HCT116 (cell line): ENCODE data around the gene SUGCT. TPM values are rescaled to one million over a fixed set of nuclear protein-coding genes. Genes with fewer than 3 reads are reported as not detected.

ENCODE experiments used
- ATAC-seq: fragments of 200-7000 bp; cut with Tn5 transposase; 2 replicates; pipeline ENCODE4 v1.9.1; 2020; ENCODE audit warnings: mild to moderate bottlenecking, moderate library complexity
- BruUV-seq: library from RNA; stranded (reverse); fragments of 400-500 nt; replicated peaks from 2 replicates; lab custom pipeline; 2021; lab: Mats Ljungman, UMichigan
- CTCF ChIA-PET: fragments of 300-600 bp; sonication (Branson Sonifier 250); formaldehyde crosslinking; loops from one replicate; lab custom pipeline; 2021; ENCODE audit warnings: antibody characterized with exemption; lab: Charles Lee
- POLR2A ChIA-PET: fragments of 300-600, 350-600 bp; sonication (Branson Sonifier 250); formaldehyde crosslinking; loops from one replicate; lab custom pipeline; 2021; ENCODE audit warnings: antibody characterized with exemption; lab: Charles Lee
- RAD21 ChIA-PET, 2 experiments: fragments of 300-600 bp; sonication (Branson Sonifier 250); formaldehyde crosslinking; loops; one replicate each; lab custom pipeline; 2023; ENCODE audit warnings: low total read pairs in 2 of 2; ENCODE audit not compliant: uncharacterized antibody in 2 of 2, unreplicated experiment in 2 of 2, low non-redundant PET in 1 of 2; lab: Charles Lee
- DNase-seq: peaks from one replicate; pipeline ENCODE4 v3.0.0-alpha.2; 2010; ENCODE audit warnings: low read depth, low spot score
- H2AFZ ChIP-seq: fragments of 200-600 bp; shearing (Covaris generic), sonication (generic); 2 replicates; pipeline ENCODE4 v1.6.1; 2017; ENCODE audit warnings: low read depth, mixed run types, mixed read lengths, antibody characterized with exemption, low read length; ENCODE audit not compliant: poor library complexity, severe bottlenecking
- H3K27ac ChIP-seq: 2 replicates; pipeline ENCODE4 v1.5.1; 2012; ENCODE audit warnings: low read depth, low read length
- H3K27me3 ChIP-seq: fragments of 200-600 bp; sonication (generic); 2 replicates; pipeline ENCODE4 v1.6.1; 2016; ENCODE audit warnings: mixed run types, low read length, mixed read lengths; ENCODE audit not compliant: insufficient read depth
- H3K36me3 ChIP-seq, 2 experiments: fragments of 200-500 bp in 1 of 2; fragments of 200-600 bp in 1 of 2; sonication (Bioruptor generic) in 1 of 2; sonication (generic) in 1 of 2; 2 replicates each; pipeline versions ENCODE4 v1.5.1 to v1.6.1; 2014 to 2016; ENCODE audit warnings: low read length in 2 of 2, inconsistent platforms in 1 of 2, mixed read lengths in 1 of 2, mixed run types in 1 of 2; ENCODE audit not compliant: insufficient read depth in 2 of 2, control insufficient read depth in 1 of 2
- H3K4me1 ChIP-seq, 2 experiments: fragments of 200-600 bp in 1 of 2; sonication (generic) in 1 of 2; 2 replicates each; pipeline versions ENCODE4 v1.5.1 to v1.6.1; 2012 to 2017; ENCODE audit warnings: low read length in 2 of 2, inconsistent platforms in 1 of 2, mild to moderate bottlenecking in 1 of 2, mixed read lengths in 1 of 2, mixed run types in 1 of 2, moderate library complexity in 1 of 2; ENCODE audit not compliant: insufficient read depth in 2 of 2, control insufficient read depth in 1 of 2
- H3K4me2 ChIP-seq: fragments of 200-600 bp; sonication (generic); 2 replicates; pipeline ENCODE4 v1.6.1; 2017; ENCODE audit warnings: mixed run types, low read length, mixed read lengths
- H3K4me3 ChIP-seq, 2 experiments: fragments of 200-600 bp in 1 of 2; sonication (generic) in 1 of 2; replicated peaks in 1 of 2; 2 replicates each; pipeline ENCODE4 v1.5.1; 2011 to 2016; ENCODE audit warnings: low read length in 2 of 2, control low read depth in 1 of 2, low read depth in 1 of 2, mild to moderate bottlenecking in 1 of 2, mixed read lengths in 1 of 2, mixed run types in 1 of 2
- H3K79me2 ChIP-seq: fragments of 200-600 bp; sonication (generic); 2 replicates; pipeline ENCODE4 v1.6.1; 2017; ENCODE audit warnings: mild to moderate bottlenecking, mixed run types, low read length, moderate library complexity, mixed read lengths; ENCODE audit not compliant: insufficient read depth
- H3K9ac ChIP-seq: fragments of 200-600 bp; sonication (generic); 2 replicates; pipeline ENCODE4 v1.6.1; 2016; ENCODE audit warnings: low read length, mixed read lengths
- H3K9me2 ChIP-seq: fragments of 200-600 bp; sonication (generic), shearing (Covaris generic); 2 replicates; pipeline ENCODE4 v1.6.1; 2017; ENCODE audit warnings: mixed run types, mild to moderate bottlenecking, moderate library complexity; ENCODE audit not compliant: insufficient read depth
- H3K9me3 ChIP-seq, 2 experiments: fragments of 200-500 bp in 1 of 2; fragments of 200-600 bp in 1 of 2; sonication (Bioruptor generic) in 1 of 2; sonication (generic) in 1 of 2; 2 replicates each; pipeline ENCODE4 v1.6.1; 2014 to 2017; ENCODE audit warnings: low read length in 2 of 2, mixed read lengths in 2 of 2, inconsistent platforms in 1 of 2, low read depth in 1 of 2, mild to moderate bottlenecking in 1 of 2, mixed run types in 1 of 2, moderate library complexity in 1 of 2; ENCODE audit not compliant: control insufficient read depth in 1 of 2, insufficient read depth in 1 of 2
- H4K20me1 ChIP-seq: fragments of 200-600 bp; sonication (generic), shearing (Covaris generic); 2 replicates; pipeline ENCODE4 v1.6.1; 2017; ENCODE audit warnings: mixed run types, mild to moderate bottlenecking, moderate library complexity; ENCODE audit not compliant: insufficient read depth
- ATF3 ChIP-seq: IDR thresholded peaks from 2 replicates; pipeline ENCODE4 v1.6.1; 2012
- CBX3 ChIP-seq: IDR thresholded peaks from 2 replicates; pipeline ENCODE4 v1.6.1; 2012; ENCODE audit warnings: low read depth
- CEBPB ChIP-seq: IDR thresholded peaks from 2 replicates; pipeline ENCODE4 v1.6.1; 2012; ENCODE audit warnings: low read depth
- EGR1 ChIP-seq: IDR thresholded peaks from 2 replicates; pipeline ENCODE4 v1.6.1; 2012; ENCODE audit warnings: low read depth
- EZH2 ChIP-seq: fragments of 200-600 bp; sonication (generic); IDR thresholded peaks from 2 replicates; pipeline ENCODE4 v1.6.1; 2017; ENCODE audit warnings: antibody characterized with exemption, mixed run types
- JUND ChIP-seq: IDR thresholded peaks from 2 replicates; pipeline ENCODE4 v1.6.1; 2012
- POLR2A ChIP-seq: IDR thresholded peaks from 2 replicates; pipeline ENCODE4 v1.7.0; 2011; ENCODE audit warnings: borderline replicate concordance; ENCODE audit not compliant: insufficient read depth, insufficient read length; ENCODE audit errors: extremely low read depth
- SIN3A ChIP-seq: IDR thresholded peaks from 2 replicates; pipeline ENCODE4 v1.6.1; 2012; ENCODE audit warnings: low read depth
- SRF ChIP-seq: IDR thresholded peaks from 2 replicates; pipeline ENCODE4 v1.6.1; 2012; ENCODE audit warnings: low read depth
- YY1 ChIP-seq: IDR thresholded peaks from 2 replicates; pipeline ENCODE4 v1.6.1; 2011; ENCODE audit warnings: low read length, low read depth, moderate library complexity, mild to moderate bottlenecking; ENCODE audit not compliant: insufficient replicate concordance; ENCODE audit errors: extremely low read depth
- ZBTB33 ChIP-seq: IDR thresholded peaks from 2 replicates; pipeline ENCODE4 v1.6.1; 2011; ENCODE audit warnings: mild to moderate bottlenecking, low read length, moderate library complexity; ENCODE audit not compliant: insufficient replicate concordance; ENCODE audit errors: extremely low read depth
- ZFX ChIP-seq: fragments of 450-650 bp; IDR thresholded peaks from 2 replicates; pipeline ENCODE4 v1.6.1; 2017
- intact Hi-C: fragments of 100-400 bp; cut with micrococcal nuclease; formaldehyde crosslinking; loops from 2 replicates; pipeline ENCODE4 v1.10.0; 2022
- total RNA-seq: library from RNA; stranded (reverse); gene quantifications from one replicate; pipeline ENCODE4 v1.2.1, GENCODE V29; 2021; ENCODE audit not compliant: unreplicated experiment

The SUGCT gene
- total RNA-seq, 1 experiment from 2014 or later = 4.4 TPM

GRCh38 chr7:40682696-40683095, 547.9 kb downstream of the SUGCT start:
- H3K79me2 ChIP-seq = no peaks in the 10 kb centered on the region
- ChIA-PET CTCF (no interaction called here), POLR2A (no interaction called here), RAD21 (no interaction called here)
- no peaks in the 10 kb centered on the region for H4K20me1 ChIP-seq
- BruUV-seq = no TSS peak
- H2AFZ ChIP-seq = no peak overlapping the region
- H3K27me3 ChIP-seq = no peaks in the 10 kb centered on the region
- no peak overlapping the region for H3K4me3 ChIP-seq
- no peak for TF ChIP-seq YY1
- no peak for TF ChIP-seq SIN3A
- TF ChIP-seq EZH2 = no peak
- TF ChIP-seq CBX3 = no peak
- TF ChIP-seq ZFX = no peak
- no peak for TF ChIP-seq CEBPB
- no peak for TF ChIP-seq ATF3
- H3K9ac ChIP-seq = no peak overlapping the region
- no peaks in the 10 kb centered on the region for H3K4me1 ChIP-seq
- no peaks in the 10 kb centered on the region for H3K9me3 ChIP-seq
- H3K36me3 ChIP-seq = no peaks in the 10 kb centered on the region
- intact Hi-C loops = no loop called here
- DNase-seq (no peak), ATAC-seq (no peak)
- no peak overlapping the region for H3K27ac ChIP-seq
- no peak overlapping the region for H3K4me2 ChIP-seq
- H3K9me2 ChIP-seq = no peaks in the 10 kb centered on the region

- Histone ChIP-seq H3K9me2 (no peaks in the 10 kb centered on the region), H3K4me3 (no peak overlapping the region), H3K4me2 (no peak overlapping the region), H4K20me1 (no peaks in the 10 kb centered on the region), H3K36me3 (no peaks in the 10 kb centered on the region), H2AFZ (no peak overlapping the region), H3K9ac (no peak overlapping the region), H3K27me3 (peaks cover 9% of the 10 kb centered on the region; the same call in 1 of the 2 replicates), H3K27ac (no peak overlapping the region), H3K9me3 (no peaks in the 10 kb centered on the region), H3K4me1 (no peaks in the 10 kb centered on the region), H3K79me2 (no peaks in the 10 kb centered on the region)
- no peak for TF ChIP-seq POLR2A
- TF ChIP-seq JUND = no peak
- TF ChIP-seq SRF = no peak
- TF ChIP-seq ZBTB33 = no peak
- TF ChIP-seq ATF3 = no peak
- TF ChIP-seq CEBPB = no peak
- no peak for TF ChIP-seq EGR1
- intact Hi-C loops = no loop called here
- DNase-seq (no peak), ATAC-seq (no peak)
- ChIA-PET RAD21 (no interaction called here), POLR2A (no interaction called here), CTCF (no interaction called here)
- no TSS peak for BruUV-seq
Measured at GRCh38 chr7:40694026-40694809, 559.4 kb downstream of the SUGCT start.
